Measurements from ENCODE around the gene RNF130.
"Not testable (repeated sequence)": the region's sequence is repeated elsewhere in the genome, so short reads cannot be mapped to it uniquely, and the experiment has no call there.

The RNF130 gene

GRCh38 chr5:180102636-180103035 lies 31.1 kb upstream of the RNF130 start:
- DNase-seq: no peak

GRCh38 chr5:180101451-180102105 lies 30.0 kb upstream of the RNF130 start:
- DNase-seq: no peak

- no peak for DNase-seq
Measured at GRCh38 chr5:180100621-180101450, 29.3 kb upstream of the RNF130 start.

- DNase-seq: no peak
Measured at GRCh38 chr5:180099733-180100611, 28.4 kb upstream of the RNF130 start.

GRCh38 chr5:180098991-180099732 lies 27.6 kb upstream of the RNF130 start:
- peak; percentile 52 for DNase-seq

- no peak for DNase-seq
Measured at GRCh38 chr5:180098526-180098925, 27.0 kb upstream of the RNF130 start.

- no peak for DNase-seq
Measured at GRCh38 chr5:180097926-180098325, 26.4 kb upstream of the RNF130 start.

- no peak for DNase-seq
Measured at GRCh38 chr5:180097163-180097894, 25.8 kb upstream of the RNF130 start.

GRCh38 chr5:180096616-180097015 lies 25.1 kb upstream of the RNF130 start:
- DNase-seq: no peak

GRCh38 chr5:180095545-180095944 lies 24.0 kb upstream of the RNF130 start:
- no peak for DNase-seq

- DNase-seq: no peak
Measured at GRCh38 chr5:180093651-180094382, 22.3 kb upstream of the RNF130 start.

- no peak for DNase-seq
Measured at GRCh38 chr5:180093241-180093640, 21.7 kb upstream of the RNF130 start.

GRCh38 chr5:180090769-180091546 lies 19.4 kb upstream of the RNF130 start:
- DNase-seq: peak; percentile 78

- DNase-seq: peak; percentile 89
Measured at GRCh38 chr5:180090098-180090768, 18.7 kb upstream of the RNF130 start.

- not testable (repeated sequence) for DNase-seq
Measured at GRCh38 chr5:180089628-180090027, 18.1 kb upstream of the RNF130 start.

GRCh38 chr5:180088561-180088960 lies 17.0 kb upstream of the RNF130 start:
- DNase-seq: no peak

- DNase-seq: no peak
Measured at GRCh38 chr5:180086816-180087399, 15.3 kb upstream of the RNF130 start.

GRCh38 chr5:180085837-180086236 lies 14.3 kb upstream of the RNF130 start:
- DNase-seq: no peak
